Smooth muscle cell (in vitro differentiated cells): ENCODE results near the gene SH3GL3. TPM values are rescaled to one million over a fixed set of nuclear protein-coding genes. Genes with fewer than 3 reads are reported as not detected.

ENCODE experiments used
- DNase-seq: peaks from one replicate; lab custom pipeline; 2025; ENCODE audit not compliant: unreplicated experiment; lab: John Stamatoyannopoulos, UW
- H2AFZ ChIP-seq: fragments of 200-600 bp; sonication (generic); 2 replicates; pipeline ENCODE4 v1.6.0; 2016; ENCODE audit warnings: antibody characterized with exemption, low read depth, mild to moderate bottlenecking
- H3F3A ChIP-seq: fragments of 200-600 bp; sonication (generic); 2 replicates; pipeline ENCODE4 v1.6.0; 2017; ENCODE audit warnings: antibody characterized with exemption, low read depth
- H3K27ac ChIP-seq: fragments of 200-600 bp; sonication (generic); 2 replicates; pipeline ENCODE4 v1.5.1; 2016; ENCODE audit warnings: low read depth, mild to moderate bottlenecking
- H3K27me3 ChIP-seq: fragments of 200-600 bp; sonication (generic); 2 replicates; pipeline ENCODE4 v1.6.1; 2016; ENCODE audit warnings: low read depth, mild to moderate bottlenecking
- H3K36me3 ChIP-seq: fragments of 200-600 bp; sonication (generic); 2 replicates; pipeline ENCODE4 v1.5.1; 2016; ENCODE audit warnings: low read depth
- H3K4me1 ChIP-seq: fragments of 200-600 bp; sonication (generic); 2 replicates; pipeline ENCODE4 v1.5.1; 2016; ENCODE audit warnings: low read depth
- H3K4me2 ChIP-seq: fragments of 200-600 bp; sonication (generic); 2 replicates; pipeline ENCODE4 v1.6.0; 2016; ENCODE audit warnings: mild to moderate bottlenecking
- H3K4me3 ChIP-seq: fragments of 200-600 bp; sonication (generic); 2 replicates; pipeline ENCODE4 v1.5.1; 2016; ENCODE audit warnings: mild to moderate bottlenecking
- H3K79me2 ChIP-seq: fragments of 200-600 bp; sonication (generic); 2 replicates; pipeline ENCODE4 v1.6.0; 2016; ENCODE audit warnings: low read depth, mild to moderate bottlenecking
- H3K9ac ChIP-seq: fragments of 200-600 bp; sonication (generic); 2 replicates; pipeline ENCODE4 v1.6.0; 2016; ENCODE audit warnings: low read depth
- H3K9me3 ChIP-seq: fragments of 200-600 bp; sonication (generic); replicated peaks from 2 replicates; pipeline ENCODE4 v1.5.1; 2016; ENCODE audit warnings: low read depth
- H4K20me1 ChIP-seq: fragments of 200-600 bp; sonication (generic); 2 replicates; pipeline ENCODE4 v1.6.0; 2016; ENCODE audit warnings: low read depth
- CTCF ChIP-seq: fragments of 200-600 bp; sonication (generic); IDR thresholded peaks from 2 replicates; pipeline ENCODE4 v1.5.1; 2017; ENCODE audit warnings: borderline replicate concordance, mild to moderate bottlenecking, antibody characterized with exemption; ENCODE audit not compliant: insufficient read depth, poor library complexity, severe bottlenecking
- WGBS: methylation state at CpG from one replicate; pipeline ENCODE4 v1.1.7; 2016; ENCODE audit warnings: low lambda C conversion rate; 5-methylcytosine and 5-hydroxymethylcytosine counted together
- polyA plus RNA-seq: library from polyadenylated mRNA; unstranded; fragments of >200 nt; fragmentation: Nextera tagmentation; extraction: Ambion mirVana; gene quantifications from 2 replicates; pipeline ENCODE4 v1.2.1, GENCODE V29; 2016
- total RNA-seq: library from RNA; depleted of rRNA; stranded (reverse); fragments of >200 nt; gene quantifications from 2 replicates; pipeline ENCODE4 v1.2.3, GENCODE V29; 2014

Gene SH3GL3
- total and polyA plus RNA-seq, 2 experiments from 2014 or later: 0.50 to 2.2 TPM

- no peaks in the 10 kb centered on the region for H3K9me3 ChIP-seq
- H3K36me3 ChIP-seq: no peaks in the 10 kb centered on the region
- DNase-seq: no peak
- H3K79me2 ChIP-seq: no peaks in the 10 kb centered on the region
- no peaks in the 10 kb centered on the region for H3F3A ChIP-seq
- WGBS: 97% methylated on average over 2 of the region's 2 CpGs
- no peaks in the 10 kb centered on the region for H3K27me3 ChIP-seq
- TF ChIP-seq CTCF: no peak
- H3K9ac ChIP-seq: no peak overlapping the region
- no peak overlapping the region for H3K27ac ChIP-seq
- no peak overlapping the region for H2AFZ ChIP-seq
- no peaks in the 10 kb centered on the region for H3K4me1 ChIP-seq
- no peak overlapping the region for H3K4me2 ChIP-seq
- no peaks in the 10 kb centered on the region for H4K20me1 ChIP-seq
- no peak overlapping the region for H3K4me3 ChIP-seq
These were observed 29.6 kb downstream of the SH3GL3 start for GRCh38 chr15:83476708-83477107.

GRCh38 chr15:83477172-83477807 is 30.1 kb downstream of the SH3GL3 start:
- 92% methylated on average over 3 of the region's 3 CpGs for WGBS
- Histone ChIP-seq H3K4me1 (no peaks in the 10 kb centered on the region), H3F3A (no peaks in the 10 kb centered on the region), H3K4me2 (no peak overlapping the region), H4K20me1 (no peaks in the 10 kb centered on the region), H3K9me3 (no peaks in the 10 kb centered on the region), H3K79me2 (no peaks in the 10 kb centered on the region), H3K27ac (no peak overlapping the region), H2AFZ (no peak overlapping the region), H3K36me3 (no peaks in the 10 kb centered on the region), H3K9ac (no peak overlapping the region), H3K27me3 (no peaks in the 10 kb centered on the region), H3K4me3 (no peak overlapping the region)
- no peak for DNase-seq
- TF ChIP-seq CTCF: no peak

DNA sequence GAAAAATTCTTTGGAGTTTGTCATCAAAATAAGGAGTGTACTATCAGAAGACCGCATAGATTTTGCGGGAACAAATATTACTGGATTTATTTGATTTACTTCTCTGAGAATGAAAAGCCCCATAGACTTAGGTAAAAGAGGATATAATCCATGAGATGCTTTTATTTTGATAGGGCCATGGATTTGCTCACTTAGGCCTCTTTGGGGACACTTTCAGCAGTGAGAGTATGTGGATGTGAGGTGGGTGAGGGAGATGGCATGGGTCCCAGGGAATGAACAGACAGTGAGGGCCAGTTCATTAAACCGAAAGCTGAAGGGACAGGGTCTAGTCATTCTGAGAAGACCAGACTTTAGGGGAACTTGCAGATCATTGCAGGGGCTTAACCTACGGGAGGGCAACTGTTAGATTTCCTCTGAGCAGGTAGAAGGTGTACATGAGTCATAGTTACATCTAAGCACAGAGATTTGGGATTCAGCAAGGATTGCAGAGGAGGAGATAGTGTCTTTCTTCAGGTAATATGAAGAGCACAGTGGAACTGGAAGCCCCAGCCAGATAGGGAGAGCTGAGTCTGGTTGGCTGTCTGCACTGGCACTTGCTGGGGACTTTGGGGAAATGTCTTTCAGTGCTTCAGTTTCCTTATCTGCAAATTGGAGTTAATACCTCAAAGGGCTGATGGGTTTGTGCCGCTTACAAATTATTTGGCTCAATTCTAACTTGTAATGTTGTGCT is 30.8 kb downstream of the SH3GL3 start:
- Histone ChIP-seq H3K4me3 (no peak overlapping the region), H4K20me1 (no peaks in the 10 kb centered on the region), H3K4me1 (no peaks in the 10 kb centered on the region), H3K27ac (no peak overlapping the region), H3K36me3 (no peaks in the 10 kb centered on the region), H2AFZ (no peak overlapping the region), H3K79me2 (no peaks in the 10 kb centered on the region), H3K9me3 (no peaks in the 10 kb centered on the region), H3K27me3 (no peaks in the 10 kb centered on the region), H3K9ac (no peak overlapping the region), H3F3A (no peaks in the 10 kb centered on the region), H3K4me2 (no peak overlapping the region)
- TF ChIP-seq CTCF: no peak
- 92% methylated on average over 5 of the region's 5 CpGs for WGBS
- no peak for DNase-seq
